Heart left ventricle (tissue), 13 donors: ENCODE results near the gene DIDO1.

Source experiments
- CTCF ChIP-seq, 12 donors: fragments of 200-600 bp; sonication (generic) in 4 of 12; IDR thresholded peaks; one replicate each; pipeline versions ENCODE4 v1.5.0 to v1.8.0; 2018 to 2022; ENCODE audit warnings: antibody characterized with exemption in 12 of 12, mild to moderate bottlenecking in 5 of 12
- POLR2A ChIP-seq, 2 donors: fragments of 450-650 bp; IDR thresholded peaks; one replicate each; pipeline ENCODE4 v1.6.1; 2017; ENCODE audit warnings: antibody characterized with exemption in 2 of 2, mild to moderate bottlenecking in 2 of 2, moderate library complexity in 2 of 2
- donor health status: ischemic (EF 13 %, LVEDD 7.1; RV severe dilation, severe dysfunction).
- donor health status: DM: no; HTN: yes; CAD: no.
- donor health status: DM: no; HTN: no; CAD: no.
- donor health status: ischemic (EF 25% LVEDD 6.9; RV normal size, moderate dysfunction).
- donor health status: ischemic (EF 25% LVEDD 5.7; RV mildly dilated, moderate dysfunction).
- donor health status: ischemic (EF 35%, LVEDD 5.7; RV mildly dilated, moderate dysfunction).
- donor health status: nonischemic (EF 11% LVEDD 7.7; RV severe dilation, severe dysfunction).
- donor health status: DM: yes; HTN: yes; CAD: no.
- donor health status: PGD.
- donor health status: ischemic (EF 29% LVEDD 5.4; RV normal size, mild dysfunction).
- donor health status: nonischemic (EF 23%, LVEDD 6.1; RV moderate dilation, normal function).

- no peak for TF ChIP-seq POLR2A (IDR thresholded peaks at IDR 0.05)
- TF ChIP-seq CTCF (IDR thresholded peaks at IDR 0.05), result no peak
Measured at GRCh38 chr20:62913043-62913630, 13.2 kb downstream of the DIDO1 start.
